GM19351 (cell line): ENCODE results near the gene TDRD1.

Source experiments
- ATAC-seq: cut with Tn5 transposase; IDR thresholded peaks from one replicate; pipeline ENCODE4 v1.9.1; 2021; ENCODE audit warnings: mild to moderate bottlenecking, moderate library complexity; ENCODE audit not compliant: unreplicated experiment

Gene TDRD1

GRCh38 chr10:114232561-114233176, 53.5 kb downstream of the TDRD1 start:
- no peak for ATAC-seq

GRCh38 chr10:114233482-114233881, 54.3 kb downstream of the TDRD1 start:
- ATAC-seq = no peak

- ATAC-seq = no peak
Measured at GRCh38 chr10:114234132-114234531, 55.0 kb downstream of the TDRD1 start.

GRCh38 chr10:114239117-114239993, 60.2 kb downstream of the TDRD1 start, which contains the start of gene VWA2:
TSS of gene VWA2 (plus strand) at chr10:114239254. CDS start at chr10:114248714, 9,460 bp downstream.
- ATAC-seq = peak; percentile 69

GRCh38 chr10:114239994-114240345, 60.8 kb downstream of the TDRD1 start:
- ATAC-seq = no peak

- no peak for ATAC-seq
Measured at GRCh38 chr10:114242235-114242634, 63.1 kb downstream of the TDRD1 start.

- no peak for ATAC-seq
Measured at GRCh38 chr10:114243661-114244060, 64.5 kb downstream of the TDRD1 start.

GRCh38 chr10:114244126-114244525, 65.0 kb downstream of the TDRD1 start:
- ATAC-seq = no peak

GRCh38 chr10:114245121-114245791, 66.1 kb downstream of the TDRD1 start:
- no peak for ATAC-seq

GRCh38 chr10:114246679-114247305, 67.6 kb downstream of the TDRD1 start:
- no peak for ATAC-seq

GRCh38 chr10:114250236-114250635, 71.1 kb downstream of the TDRD1 start:
- no peak for ATAC-seq

GRCh38 chr10:114250716-114251115, 71.6 kb downstream of the TDRD1 start:
- ATAC-seq = no peak

GRCh38 chr10:114252092-114252491, 72.9 kb downstream of the TDRD1 start:
- ATAC-seq = no peak

- ATAC-seq = no peak
Measured at GRCh38 chr10:114252883-114253282, 73.7 kb downstream of the TDRD1 start.

- ATAC-seq = no peak
Measured at GRCh38 chr10:114255227-114255626, 76.1 kb downstream of the TDRD1 start.

GRCh38 chr10:114256008-114256765, 77.0 kb downstream of the TDRD1 start:
- no peak for ATAC-seq

GRCh38 chr10:114256822-114257221, 77.7 kb downstream of the TDRD1 start:
- no peak for ATAC-seq

- no peak for ATAC-seq
Measured at GRCh38 chr10:114257498-114257897, 78.3 kb downstream of the TDRD1 start.

- no peak for ATAC-seq
Measured at GRCh38 chr10:114258274-114258840, 79.2 kb downstream of the TDRD1 start.

- ATAC-seq = no peak
Measured at GRCh38 chr10:114259824-114260223, 80.7 kb downstream of the TDRD1 start.
